HCT116 (cell line): ENCODE measurements around the gene JCAD. TPM values are rescaled to one million over a fixed set of nuclear protein-coding genes. Genes with fewer than 3 reads are reported as not detected.

Source experiments
- ATAC-seq: fragments of 200-7000 bp; cut with Tn5 transposase; 2 replicates; pipeline ENCODE4 v1.9.1; 2020; ENCODE audit warnings: mild to moderate bottlenecking, moderate library complexity
- BruUV-seq: library from RNA; stranded (reverse); fragments of 400-500 nt; replicated peaks from 2 replicates; lab custom pipeline; 2021; lab: Mats Ljungman, UMichigan
- CTCF ChIA-PET: fragments of 300-600 bp; sonication (Branson Sonifier 250); formaldehyde crosslinking; loops from one replicate; lab custom pipeline; 2021; ENCODE audit warnings: antibody characterized with exemption; lab: Charles Lee
- POLR2A ChIA-PET: fragments of 300-600, 350-600 bp; sonication (Branson Sonifier 250); formaldehyde crosslinking; loops from one replicate; lab custom pipeline; 2021; ENCODE audit warnings: antibody characterized with exemption; lab: Charles Lee
- RAD21 ChIA-PET, 2 experiments: fragments of 300-600 bp; sonication (Branson Sonifier 250); formaldehyde crosslinking; loops; one replicate each; lab custom pipeline; 2023; ENCODE audit warnings: low total read pairs in 2 of 2; ENCODE audit not compliant: uncharacterized antibody in 2 of 2, unreplicated experiment in 2 of 2, low non-redundant PET in 1 of 2; lab: Charles Lee
- DNase-seq: peaks from one replicate; pipeline ENCODE4 v3.0.0-alpha.2; 2010; ENCODE audit warnings: low read depth, low spot score
- H2AFZ ChIP-seq: fragments of 200-600 bp; shearing (Covaris generic), sonication (generic); 2 replicates; pipeline ENCODE4 v1.6.1; 2017; ENCODE audit warnings: low read depth, mixed run types, mixed read lengths, antibody characterized with exemption, low read length; ENCODE audit not compliant: poor library complexity, severe bottlenecking
- H3K27ac ChIP-seq: 2 replicates; pipeline ENCODE4 v1.5.1; 2012; ENCODE audit warnings: low read depth, low read length
- H3K27me3 ChIP-seq: fragments of 200-600 bp; sonication (generic); 2 replicates; pipeline ENCODE4 v1.6.1; 2016; ENCODE audit warnings: mixed run types, low read length, mixed read lengths; ENCODE audit not compliant: insufficient read depth
- H3K36me3 ChIP-seq, 2 experiments: fragments of 200-500 bp in 1 of 2; fragments of 200-600 bp in 1 of 2; sonication (Bioruptor generic) in 1 of 2; sonication (generic) in 1 of 2; 2 replicates each; pipeline versions ENCODE4 v1.5.1 to v1.6.1; 2014 to 2016; ENCODE audit warnings: low read length in 2 of 2, inconsistent platforms in 1 of 2, mixed read lengths in 1 of 2, mixed run types in 1 of 2; ENCODE audit not compliant: insufficient read depth in 2 of 2, control insufficient read depth in 1 of 2
- H3K4me1 ChIP-seq, 2 experiments: fragments of 200-600 bp in 1 of 2; sonication (generic) in 1 of 2; 2 replicates each; pipeline versions ENCODE4 v1.5.1 to v1.6.1; 2012 to 2017; ENCODE audit warnings: low read length in 2 of 2, inconsistent platforms in 1 of 2, mild to moderate bottlenecking in 1 of 2, mixed read lengths in 1 of 2, mixed run types in 1 of 2, moderate library complexity in 1 of 2; ENCODE audit not compliant: insufficient read depth in 2 of 2, control insufficient read depth in 1 of 2
- H3K4me2 ChIP-seq: fragments of 200-600 bp; sonication (generic); 2 replicates; pipeline ENCODE4 v1.6.1; 2017; ENCODE audit warnings: mixed run types, low read length, mixed read lengths
- H3K4me3 ChIP-seq, 2 experiments: fragments of 200-600 bp in 1 of 2; sonication (generic) in 1 of 2; replicated peaks in 1 of 2; 2 replicates each; pipeline ENCODE4 v1.5.1; 2011 to 2016; ENCODE audit warnings: low read length in 2 of 2, control low read depth in 1 of 2, low read depth in 1 of 2, mild to moderate bottlenecking in 1 of 2, mixed read lengths in 1 of 2, mixed run types in 1 of 2
- H3K79me2 ChIP-seq: fragments of 200-600 bp; sonication (generic); 2 replicates; pipeline ENCODE4 v1.6.1; 2017; ENCODE audit warnings: mild to moderate bottlenecking, mixed run types, low read length, moderate library complexity, mixed read lengths; ENCODE audit not compliant: insufficient read depth
- H3K9ac ChIP-seq: fragments of 200-600 bp; sonication (generic); 2 replicates; pipeline ENCODE4 v1.6.1; 2016; ENCODE audit warnings: low read length, mixed read lengths
- H3K9me2 ChIP-seq: fragments of 200-600 bp; sonication (generic), shearing (Covaris generic); 2 replicates; pipeline ENCODE4 v1.6.1; 2017; ENCODE audit warnings: mixed run types, mild to moderate bottlenecking, moderate library complexity; ENCODE audit not compliant: insufficient read depth
- H3K9me3 ChIP-seq, 2 experiments: fragments of 200-500 bp in 1 of 2; fragments of 200-600 bp in 1 of 2; sonication (Bioruptor generic) in 1 of 2; sonication (generic) in 1 of 2; 2 replicates each; pipeline ENCODE4 v1.6.1; 2014 to 2017; ENCODE audit warnings: low read length in 2 of 2, mixed read lengths in 2 of 2, inconsistent platforms in 1 of 2, low read depth in 1 of 2, mild to moderate bottlenecking in 1 of 2, mixed run types in 1 of 2, moderate library complexity in 1 of 2; ENCODE audit not compliant: control insufficient read depth in 1 of 2, insufficient read depth in 1 of 2
- H4K20me1 ChIP-seq: fragments of 200-600 bp; sonication (generic), shearing (Covaris generic); 2 replicates; pipeline ENCODE4 v1.6.1; 2017; ENCODE audit warnings: mixed run types, mild to moderate bottlenecking, moderate library complexity; ENCODE audit not compliant: insufficient read depth
- CTCF ChIP-seq, 3 experiments: fragments of 200-600 bp in 1 of 3; sonication (generic) in 1 of 3; IDR thresholded peaks in 2 of 3; conservative IDR thresholded peaks in 1 of 3; 2 replicates each; pipeline ENCODE4 v1.5.1; 2012 to 2017; ENCODE audit warnings: low read depth in 2 of 3, low read length in 2 of 3, antibody characterized with exemption in 1 of 3, borderline replicate concordance in 1 of 3, control low read depth in 1 of 3, mild to moderate bottlenecking in 1 of 3, mixed read lengths in 1 of 3, mixed run types in 1 of 3, moderate library complexity in 1 of 3; ENCODE audit not compliant: insufficient read depth in 1 of 3
- ELF1 ChIP-seq: IDR thresholded peaks from 2 replicates; pipeline ENCODE4 v1.6.1; 2012; ENCODE audit warnings: low read depth, borderline replicate concordance
- JUND ChIP-seq: IDR thresholded peaks from 2 replicates; pipeline ENCODE4 v1.6.1; 2012
- POLR2A ChIP-seq: IDR thresholded peaks from 2 replicates; pipeline ENCODE4 v1.7.0; 2011; ENCODE audit warnings: borderline replicate concordance; ENCODE audit not compliant: insufficient read depth, insufficient read length; ENCODE audit errors: extremely low read depth
- SIN3A ChIP-seq: IDR thresholded peaks from 2 replicates; pipeline ENCODE4 v1.6.1; 2012; ENCODE audit warnings: low read depth
- SRF ChIP-seq: IDR thresholded peaks from 2 replicates; pipeline ENCODE4 v1.6.1; 2012; ENCODE audit warnings: low read depth
- intact Hi-C: fragments of 100-400 bp; cut with micrococcal nuclease; formaldehyde crosslinking; loops from 2 replicates; pipeline ENCODE4 v1.10.0; 2022
- total RNA-seq: library from RNA; stranded (reverse); gene quantifications from one replicate; pipeline ENCODE4 v1.2.1, GENCODE V29; 2021; ENCODE audit not compliant: unreplicated experiment
- TF ChIP-seq, protein P1 (sequence below): IDR thresholded peaks from 2 replicates; pipeline ENCODE4 v1.6.1; 2011; ENCODE audit warnings: mild to moderate bottlenecking, low read length, moderate library complexity; ENCODE audit not compliant: insufficient replicate concordance; ENCODE audit errors: extremely low read depth

Gene JCAD
- total RNA-seq, 1 experiment from 2014 or later = 17.5 TPM

GRCh38 chr10:30036341-30036740, 23.0 kb downstream of the JCAD start:
- Histone ChIP-seq H3K4me1 (no peaks in the 10 kb centered on the region), H3K9ac (no peak overlapping the region), H2AFZ (no peak overlapping the region), H3K9me2 (no peaks in the 10 kb centered on the region), H3K9me3 (no peaks in the 10 kb centered on the region), H3K36me3 (peaks cover 0 to 2% of the 10 kb centered on the region in 2 experiments; a peak in 1 of 4 replicates), H3K4me3 (no peak overlapping the region), H3K4me2 (no peak overlapping the region), H3K79me2 (no peaks in the 10 kb centered on the region), H3K27me3 (no peaks in the 10 kb centered on the region), H3K27ac (no peak overlapping the region), H4K20me1 (no peaks in the 10 kb centered on the region)
- ATAC-seq (no peak), DNase-seq (no peak)
- BruUV-seq = no TSS peak
- intact Hi-C loops = no loop called here
- TF ChIP-seq JUND (no peak), POLR2A (no peak), SRF (no peak), ELF1 (no peak), SIN3A (no peak), CTCF (IDR thresholded peaks at IDR 0.05 in 2 of 3, conservative IDR thresholded peaks at IDR 0.05 in 1 of 3; ENCODE audit: borderline replicate concordance in 1 of 3, insufficient read depth in 1 of 3, low read depth in 2 of 3, low read length in 2 of 3) (no peak)
- TF ChIP-seq, protein P1, sequence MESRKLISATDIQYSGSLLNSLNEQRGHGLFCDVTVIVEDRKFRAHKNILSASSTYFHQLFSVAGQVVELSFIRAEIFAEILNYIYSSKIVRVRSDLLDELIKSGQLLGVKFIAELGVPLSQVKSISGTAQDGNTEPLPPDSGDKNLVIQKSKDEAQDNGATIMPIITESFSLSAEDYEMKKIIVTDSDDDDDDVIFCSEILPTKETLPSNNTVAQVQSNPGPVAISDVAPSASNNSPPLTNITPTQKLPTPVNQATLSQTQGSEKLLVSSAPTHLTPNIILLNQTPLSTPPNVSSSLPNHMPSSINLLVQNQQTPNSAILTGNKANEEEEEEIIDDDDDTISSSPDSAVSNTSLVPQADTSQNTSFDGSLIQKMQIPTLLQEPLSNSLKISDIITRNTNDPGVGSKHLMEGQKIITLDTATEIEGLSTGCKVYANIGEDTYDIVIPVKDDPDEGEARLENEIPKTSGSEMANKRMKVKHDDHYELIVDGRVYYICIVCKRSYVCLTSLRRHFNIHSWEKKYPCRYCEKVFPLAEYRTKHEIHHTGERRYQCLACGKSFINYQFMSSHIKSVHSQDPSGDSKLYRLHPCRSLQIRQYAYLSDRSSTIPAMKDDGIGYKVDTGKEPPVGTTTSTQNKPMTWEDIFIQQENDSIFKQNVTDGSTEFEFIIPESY = no peak
- CTCF ChIA-PET = no interaction called here
- POLR2A ChIA-PET = no interaction called here
- RAD21 ChIA-PET = no interaction called here
